ENCODE results near the gene BTNL9. TPM values are rescaled to one million over a fixed set of nuclear protein-coding genes. Genes with fewer than 3 reads are reported as not detected.

The BTNL9 gene
- total RNA-seq, 5 donors from 2014 or later (not counting 1 experiment from before 2014, with no cell fraction given): 0.41 to 0.95 (median 0.66) TPM; not detected in 2

Other genes starting within 250 kb of the BTNL9 start
- gene MGAT1, start 237.5 kb upstream of the BTNL9 start, total RNA-seq: 100 to 1,000 TPM in 3 of 5 donors, 10 to 100 TPM in 2; 83.1 to 198 (median 145) TPM
- 10 to 100 TPM; 26.9 to 61.7 (median 54.9) TPM for gene ZFP62, start 179.0 kb upstream of the BTNL9 start, total RNA-seq
- not detected for gene BTNL8, start 141.1 kb upstream of the BTNL9 start, total RNA-seq
- gene BTNL3, start 51.4 kb upstream of the BTNL9 start, total RNA-seq: not detected
- gene OR2V1, start 90.9 kb downstream of the BTNL9 start, total RNA-seq: not detected
- gene OR2V2, start 107.3 kb downstream of the BTNL9 start, total RNA-seq: not detected
- gene TRIM7, start 164.9 kb downstream of the BTNL9 start, total RNA-seq: 1 to 10 TPM; 1.6 to 3.1 (median 3.0) TPM
- gene TRIM41, start 183.0 kb downstream of the BTNL9 start, total RNA-seq: 10 to 100 TPM; 32.2 to 46.2 (median 36.7) TPM
- 1,000 to 10,000 TPM; 2,132 to 2,437 (median 2,230) TPM for gene RACK1, start 203.6 kb downstream of the BTNL9 start, total RNA-seq
- gene TRIM52, start 220.9 kb downstream of the BTNL9 start, total RNA-seq: 10 to 100 TPM; 42.9 to 56.9 (median 54.0) TPM